ENCODE data around the gene PFKFB3.

Gene PFKFB3

DNA sequence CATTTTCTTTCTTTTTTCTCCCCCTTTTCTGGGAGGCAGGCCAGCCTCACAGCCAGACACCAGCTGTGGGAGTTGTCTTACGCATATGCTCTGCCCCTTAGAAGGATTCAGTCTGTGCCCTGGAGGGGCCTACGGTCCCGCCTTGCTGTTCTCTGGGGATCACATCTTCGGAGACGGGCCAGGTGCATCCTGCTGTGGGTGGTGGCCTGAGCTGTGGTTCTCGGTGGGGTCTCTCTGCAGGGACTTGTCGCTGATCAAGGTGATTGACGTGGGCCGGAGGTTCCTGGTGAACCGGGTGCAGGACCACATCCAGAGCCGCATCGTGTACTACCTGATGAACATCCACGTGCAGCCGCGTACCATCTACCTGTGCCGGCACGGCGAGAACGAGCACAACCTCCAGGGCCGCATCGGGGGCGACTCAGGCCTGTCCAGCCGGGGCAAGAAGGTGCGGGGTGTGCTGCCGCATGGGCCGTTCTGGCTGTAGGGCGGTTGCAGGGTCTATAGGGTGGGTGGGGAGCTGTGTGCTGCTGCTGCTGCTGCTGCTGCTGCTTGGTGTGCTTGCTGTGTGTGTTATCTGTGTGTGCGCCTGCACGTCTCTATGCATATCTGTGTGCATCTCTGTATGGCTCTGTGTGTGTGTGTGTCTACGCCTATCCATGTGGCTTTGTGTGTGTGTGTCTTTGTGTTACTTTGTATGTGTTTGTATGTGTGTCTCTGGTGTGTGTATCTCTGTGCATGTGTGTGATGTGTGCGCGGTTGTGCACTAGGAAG, 17.9 kb downstream of the PFKFB3 start:
- DNase-seq (ENCODE audit: low spot score), result no peak

DNA sequence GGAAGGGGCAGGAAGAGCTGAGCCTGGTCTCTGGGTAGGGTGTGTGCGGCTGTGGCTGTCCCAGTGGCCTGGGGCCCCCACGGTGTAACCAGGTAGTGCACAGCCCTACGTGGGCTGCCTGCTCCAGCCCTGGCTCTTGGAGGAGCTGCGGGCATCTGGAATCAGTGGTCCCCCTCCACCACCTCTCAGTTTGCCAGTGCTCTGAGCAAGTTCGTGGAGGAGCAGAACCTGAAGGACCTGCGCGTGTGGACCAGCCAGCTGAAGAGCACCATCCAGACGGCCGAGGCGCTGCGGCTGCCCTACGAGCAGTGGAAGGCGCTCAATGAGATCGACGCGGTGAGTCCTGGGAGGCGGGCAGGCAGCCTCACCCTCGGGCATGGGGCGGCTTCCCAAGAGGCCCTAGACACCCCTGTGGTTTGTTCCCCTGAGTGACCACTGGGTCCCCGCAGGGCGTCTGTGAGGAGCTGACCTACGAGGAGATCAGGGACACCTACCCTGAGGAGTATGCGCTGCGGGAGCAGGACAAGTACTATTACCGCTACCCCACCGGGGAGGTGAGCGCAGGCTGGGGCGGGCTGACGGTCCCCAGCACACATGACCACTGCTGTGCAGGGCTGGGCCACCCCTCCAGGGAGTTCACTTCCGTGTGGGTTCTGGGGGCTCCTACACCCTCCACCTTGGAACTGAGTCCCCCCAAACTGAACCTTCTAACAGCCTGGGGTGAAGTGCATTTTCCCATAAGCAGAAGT, 18.6 kb downstream of the PFKFB3 start:
- no peak for DNase-seq (ENCODE audit: low spot score)

DNA sequence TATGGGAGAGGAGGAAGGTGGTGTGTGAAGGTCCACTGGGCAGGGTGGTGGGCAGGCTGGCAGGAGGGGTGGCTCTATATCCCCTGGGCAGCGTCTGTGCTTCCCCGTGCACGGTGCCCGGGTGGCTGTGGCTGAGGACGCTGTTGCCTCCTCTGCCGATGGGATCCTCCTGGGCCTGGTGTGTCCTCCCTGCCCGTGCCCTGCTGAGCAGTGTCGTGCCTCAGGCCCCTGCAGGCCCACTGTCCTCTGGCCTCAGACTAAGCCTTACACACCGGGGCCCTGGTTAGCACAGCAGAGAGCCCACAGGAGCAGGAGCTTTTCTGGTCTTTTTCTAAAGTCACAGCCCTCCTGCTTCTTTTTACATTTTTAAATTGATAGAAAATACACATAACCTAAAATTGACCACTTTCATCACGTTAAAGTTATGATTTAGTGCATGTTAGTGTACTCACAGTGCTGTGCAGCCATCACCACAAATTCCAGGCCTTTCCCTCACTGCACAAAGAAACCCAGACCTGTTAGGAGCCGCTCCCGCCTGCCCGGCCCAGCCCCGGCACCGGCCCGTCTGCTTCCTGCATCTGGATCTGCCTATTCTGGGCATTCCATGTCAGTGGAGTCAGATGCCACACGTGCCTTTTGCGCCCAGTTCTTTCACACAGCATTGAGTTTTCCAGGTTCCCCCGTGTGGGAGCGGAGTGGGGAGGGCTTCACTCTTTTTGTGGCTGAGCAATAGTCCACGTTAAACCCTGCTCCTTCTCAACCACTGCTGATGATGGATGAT, 19.4 kb downstream of the PFKFB3 start:
- DNase-seq (ENCODE audit: low spot score), result no peak

DNA sequence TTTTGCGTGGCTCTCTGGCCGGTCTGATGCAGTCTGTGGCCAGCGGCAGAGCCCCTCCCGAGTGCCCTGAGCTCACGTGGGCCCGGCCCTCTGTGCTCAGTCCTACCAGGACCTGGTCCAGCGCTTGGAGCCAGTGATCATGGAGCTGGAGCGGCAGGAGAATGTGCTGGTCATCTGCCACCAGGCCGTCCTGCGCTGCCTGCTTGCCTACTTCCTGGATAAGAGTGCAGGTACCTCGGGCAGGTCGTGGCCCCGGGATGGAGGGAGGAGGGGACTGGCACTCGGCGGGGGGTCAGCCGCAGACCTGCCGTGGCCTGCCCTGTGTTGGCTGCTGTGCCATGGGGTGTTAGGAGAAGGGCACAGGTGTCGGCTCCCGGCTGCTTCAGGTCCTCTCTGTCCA, 20.0 kb downstream of the PFKFB3 start:
- no peak for DNase-seq (ENCODE audit: low spot score)

DNA sequence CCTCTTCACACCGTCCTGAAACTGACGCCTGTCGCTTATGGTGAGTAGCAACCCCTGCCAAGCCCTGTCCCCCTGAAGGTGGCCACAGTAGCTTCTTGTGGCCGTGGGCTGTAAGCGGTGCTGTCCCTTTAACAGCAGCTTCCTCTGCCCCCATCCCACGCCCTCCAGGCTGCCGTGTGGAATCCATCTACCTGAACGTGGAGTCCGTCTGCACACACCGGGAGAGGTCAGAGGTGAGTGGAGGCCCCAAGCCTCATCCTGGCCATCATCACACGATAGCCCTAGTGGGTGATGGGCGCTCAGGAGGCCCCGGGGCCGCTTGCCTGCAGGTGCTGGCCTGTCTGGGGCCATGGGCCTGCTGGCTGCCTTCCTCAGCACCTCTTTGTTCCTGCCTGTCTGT, 21.2 kb downstream of the PFKFB3 start:
- DNase-seq (ENCODE audit: low spot score), result no peak

DNA sequence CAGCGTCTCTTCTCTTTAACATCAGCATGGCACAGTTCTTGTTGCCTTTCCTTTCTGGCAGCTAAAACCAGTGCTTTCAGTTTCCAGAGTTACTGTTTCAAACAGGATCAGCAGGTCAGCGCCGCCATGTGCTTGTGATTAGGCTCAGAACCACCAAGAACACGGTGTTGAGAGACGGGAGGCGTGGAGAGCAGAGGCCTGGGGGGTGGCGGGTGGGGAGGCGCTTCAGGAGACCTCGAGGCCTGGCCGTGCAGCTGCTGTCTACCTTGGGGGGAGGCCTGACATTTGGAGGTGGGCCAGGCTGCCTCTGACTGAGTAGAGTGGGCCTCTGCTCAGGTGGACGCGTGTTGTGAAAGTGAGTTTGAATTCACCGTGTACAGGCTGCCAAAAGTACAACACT, 22.0 kb downstream of the PFKFB3 start:
- DNase-seq (ENCODE audit: low spot score), result no peak

DNA sequence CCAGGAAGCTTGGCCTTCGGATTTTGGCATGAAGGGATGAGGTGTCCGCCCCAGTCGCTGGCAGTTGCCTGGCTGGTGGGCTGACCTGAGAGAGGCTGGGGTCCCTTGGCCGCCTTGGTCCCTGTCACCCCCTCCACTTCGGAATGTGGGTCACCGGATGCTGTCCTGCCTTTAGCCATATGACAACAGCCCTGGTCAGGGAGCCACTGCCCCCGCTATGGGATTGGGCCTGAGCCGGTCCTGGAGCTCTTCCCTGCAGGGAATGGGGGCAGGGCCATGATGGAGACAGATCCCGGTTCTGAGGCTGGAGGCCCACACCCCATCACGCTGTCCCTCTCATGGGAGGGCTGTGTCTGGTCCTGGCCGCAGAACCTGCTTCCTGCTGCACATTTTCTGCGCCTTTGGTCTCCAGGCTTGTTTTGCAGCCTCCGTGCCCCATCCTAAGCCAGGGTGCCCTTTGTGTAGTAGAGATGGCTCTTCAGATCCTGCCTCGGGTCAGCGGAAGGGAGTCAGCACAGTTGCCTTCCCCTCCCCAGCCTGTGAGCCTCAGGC, 22.6 kb downstream of the PFKFB3 start:
- no peak for DNase-seq (ENCODE audit: low spot score)

DNA sequence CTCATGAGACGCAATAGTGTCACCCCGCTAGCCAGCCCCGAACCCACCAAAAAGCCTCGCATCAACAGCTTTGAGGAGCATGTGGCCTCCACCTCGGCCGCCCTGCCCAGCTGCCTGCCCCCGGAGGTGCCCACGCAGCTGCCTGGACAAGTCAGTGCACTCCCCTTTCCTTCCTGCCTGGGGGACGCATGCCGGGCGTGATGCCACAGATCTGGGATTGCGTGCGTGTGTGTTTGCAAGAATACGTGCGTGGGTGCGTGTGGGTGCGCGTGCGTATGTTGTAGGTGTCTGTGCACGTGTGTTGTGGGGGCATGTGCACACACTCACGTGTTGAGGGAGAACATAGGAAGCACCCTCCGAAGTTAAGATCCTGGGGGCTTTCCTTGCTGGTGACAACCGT, 23.5 kb downstream of the PFKFB3 start:
- DNase-seq (ENCODE audit: low spot score), result no peak

DNA sequence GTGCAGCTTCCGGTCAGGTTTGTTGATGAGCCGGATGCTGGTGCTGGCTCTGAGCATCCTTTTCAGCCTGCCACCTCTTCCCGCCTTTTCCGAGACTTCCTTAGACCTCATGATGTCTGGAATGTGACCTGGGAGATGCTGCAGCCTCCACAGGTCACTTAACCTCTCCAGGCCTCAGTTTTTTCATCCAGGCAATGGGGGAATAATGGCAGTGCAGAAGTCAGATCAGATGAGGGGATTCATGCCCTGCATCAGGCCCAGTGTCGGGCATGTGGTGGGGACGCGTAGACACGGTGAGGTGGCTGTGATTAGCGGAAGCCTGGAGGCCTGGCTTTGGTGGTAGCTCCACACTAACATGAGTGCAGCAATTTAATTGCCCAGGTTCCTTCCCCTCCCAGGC, 24.6 kb downstream of the PFKFB3 start:
- no peak for DNase-seq (ENCODE audit: low spot score)

DNA sequence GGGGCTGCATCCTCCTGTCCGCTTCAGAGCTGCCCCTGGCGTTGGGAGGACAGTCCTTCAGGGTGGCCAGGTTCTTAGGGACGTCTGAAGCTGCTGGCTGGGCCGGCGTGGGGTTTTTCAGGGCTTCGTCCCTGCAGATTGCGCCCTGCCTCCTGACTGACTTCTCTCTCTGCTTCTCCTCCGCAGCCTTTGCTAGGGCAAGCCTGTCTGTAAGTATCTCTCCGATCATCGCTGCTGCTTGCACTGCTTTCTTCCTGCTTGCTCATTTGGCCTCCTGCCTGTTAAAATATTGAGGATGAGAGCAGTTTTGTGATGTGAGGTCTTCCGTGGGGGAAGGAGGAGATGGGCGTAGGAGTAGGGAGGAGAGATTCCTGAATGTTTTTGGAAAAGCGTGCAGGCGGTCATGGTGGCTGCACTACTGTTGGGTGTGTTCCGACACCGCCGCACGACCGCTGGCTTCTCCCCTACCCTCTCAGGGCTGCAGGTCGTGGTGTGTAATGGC, 25.3 kb downstream of the PFKFB3 start:
- no peak for DNase-seq (ENCODE audit: low spot score)

DNA sequence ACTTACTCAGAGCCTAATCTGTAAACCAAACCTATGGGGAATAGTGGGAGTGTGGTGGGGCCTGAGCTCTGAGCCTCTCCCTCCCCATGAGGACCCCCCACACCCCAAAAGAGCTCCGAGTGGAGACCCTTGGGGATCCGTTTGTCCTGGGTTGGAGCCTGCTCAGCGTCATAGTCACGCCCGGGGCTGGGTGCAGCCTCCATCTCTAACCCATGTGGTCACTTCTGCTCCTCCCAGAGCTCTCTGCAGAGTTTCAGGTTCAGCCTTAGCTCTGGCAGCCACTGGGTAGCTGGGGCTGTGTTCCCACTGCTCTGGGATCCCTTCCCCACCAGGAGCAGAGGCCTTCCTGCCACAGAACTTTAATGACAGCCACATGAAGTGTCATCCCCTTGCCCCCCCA, 25.9 kb downstream of the PFKFB3 start:
- DNase-seq (ENCODE audit: low spot score), result no peak

DNA sequence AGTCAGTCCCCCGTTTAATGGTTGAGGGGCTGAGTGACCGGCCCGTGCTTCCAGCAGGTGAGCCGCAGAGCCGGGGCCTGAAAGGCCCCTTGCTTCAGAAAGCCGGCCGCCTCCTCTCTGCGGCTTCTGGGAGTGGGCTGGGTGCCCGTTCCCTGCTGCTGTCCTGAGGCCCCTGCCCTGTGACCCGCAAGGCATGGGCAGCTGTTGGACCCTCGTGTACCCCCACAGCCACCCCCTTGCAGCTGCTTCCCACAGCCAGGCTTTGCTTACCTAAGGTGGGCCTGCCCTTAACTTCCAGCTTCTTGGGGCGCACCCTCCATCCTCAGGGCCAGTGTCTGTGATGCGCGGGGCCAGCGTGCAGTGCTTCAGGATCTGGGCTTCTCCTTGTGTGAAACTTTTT, 26.6 kb downstream of the PFKFB3 start:
- DNase-seq (ENCODE audit: low spot score), result no peak

DNA sequence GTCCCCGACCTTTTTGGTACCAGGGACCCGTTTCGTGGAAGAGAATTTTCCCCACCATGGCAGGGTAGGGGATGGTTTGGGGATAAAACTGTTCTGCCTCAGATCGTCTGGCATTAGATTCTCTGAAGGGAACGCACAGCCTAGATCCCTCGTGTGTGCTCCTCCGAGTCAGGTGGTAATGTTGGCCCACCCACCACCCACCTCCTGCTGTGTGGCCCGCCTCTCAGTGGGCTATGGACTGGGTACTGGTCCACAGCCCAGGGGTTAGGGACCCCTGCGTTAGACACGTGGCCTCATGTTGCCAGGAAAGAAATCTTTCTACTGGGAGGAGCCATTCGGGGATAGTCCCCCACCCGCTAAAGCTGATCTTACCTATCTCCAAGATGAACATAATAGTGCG, 27.0 kb downstream of the PFKFB3 start:
- no peak for DNase-seq (ENCODE audit: low spot score)

DNA sequence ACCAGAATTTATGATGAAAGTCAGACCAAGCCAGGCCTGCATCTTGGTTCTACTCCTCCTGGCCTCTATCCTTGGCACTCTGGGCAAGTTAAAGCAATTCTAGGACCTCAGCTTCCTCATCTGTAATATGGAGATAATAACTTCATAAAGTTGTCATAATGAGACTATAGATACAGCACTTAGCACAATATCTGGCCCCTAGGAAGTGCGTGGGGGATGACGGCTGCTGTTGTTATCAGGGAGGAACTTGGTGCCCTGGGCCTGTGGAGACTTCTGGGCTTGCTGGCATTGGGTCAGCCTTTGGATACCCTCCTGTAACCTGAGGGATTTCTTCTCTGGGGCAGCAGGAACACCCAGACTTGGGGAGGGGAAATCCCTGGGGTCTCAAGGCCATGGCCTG, 27.6 kb downstream of the PFKFB3 start:
- no peak for DNase-seq (ENCODE audit: low spot score)

DNA sequence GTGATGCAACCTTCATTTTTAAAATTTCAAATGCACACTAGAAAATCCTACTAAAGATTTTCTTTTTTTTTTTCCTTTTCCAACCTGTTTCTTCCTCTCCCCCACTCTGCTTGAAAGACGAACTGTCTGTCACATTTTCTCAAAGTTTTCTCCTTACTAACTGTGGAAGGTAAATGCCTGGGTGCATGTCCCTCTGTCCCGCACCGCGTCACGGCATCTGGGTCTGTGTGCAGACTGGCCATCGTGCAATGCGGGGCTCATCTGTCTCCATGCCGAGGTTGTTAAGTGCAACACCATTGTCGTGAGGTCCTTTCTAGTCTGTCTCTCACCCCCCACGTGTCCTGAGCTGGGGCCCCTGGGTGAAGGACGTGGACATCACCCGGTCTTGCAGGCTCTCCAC, 28.4 kb downstream of the PFKFB3 start:
- no peak for DNase-seq (ENCODE audit: low spot score)

DNA sequence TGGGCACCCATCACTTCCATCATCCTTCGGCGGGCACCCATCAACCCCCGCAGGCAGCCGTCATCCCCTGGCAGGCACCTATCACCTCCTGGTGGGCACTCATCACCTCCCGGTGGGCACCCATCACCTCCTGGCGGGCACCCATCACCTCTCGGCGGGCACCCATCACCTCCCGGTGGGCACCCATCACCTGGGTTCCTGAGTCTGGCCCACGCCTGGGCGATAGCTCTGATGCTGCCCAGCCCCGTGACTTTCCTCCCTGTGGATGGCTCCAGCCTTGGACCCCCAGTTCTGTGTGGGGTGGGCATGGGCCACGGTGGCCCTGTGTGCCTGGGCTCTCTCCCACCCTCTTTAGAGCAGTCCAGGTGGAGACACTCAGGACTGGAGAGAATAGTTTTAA, 29.0 kb downstream of the PFKFB3 start:
- DNase-seq (ENCODE audit: low spot score), result no peak

DNA sequence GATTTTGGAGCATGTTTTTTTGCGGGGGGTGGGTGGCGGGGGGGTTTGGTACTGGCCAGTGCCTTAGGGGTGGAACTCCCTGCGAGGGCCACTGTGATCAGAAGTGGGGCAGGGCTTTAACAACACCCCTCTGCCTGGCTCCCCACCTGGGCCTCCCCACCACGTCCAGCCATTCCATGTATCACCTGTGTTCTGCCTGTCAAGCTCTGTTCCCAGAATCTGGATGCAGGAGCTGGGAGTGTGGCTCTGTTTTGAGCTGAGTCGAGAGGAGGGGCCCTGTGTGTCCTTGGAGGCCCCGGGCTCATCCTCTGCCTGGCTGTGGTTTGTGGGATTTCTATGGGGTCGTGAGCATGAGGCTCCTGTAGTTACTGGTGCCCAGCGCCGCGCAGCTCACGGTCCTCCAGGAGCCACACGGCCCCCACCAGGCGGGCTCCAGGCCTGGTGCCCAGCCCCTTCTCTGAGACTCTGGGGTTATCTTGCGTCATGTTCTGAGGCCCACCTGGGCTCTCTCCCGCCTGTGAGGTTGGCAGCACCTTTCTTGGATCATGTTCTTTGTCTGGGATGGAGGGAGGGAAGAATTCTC, 29.6 kb downstream of the PFKFB3 start:
- no peak for DNase-seq (ENCODE audit: low spot score)

DNA sequence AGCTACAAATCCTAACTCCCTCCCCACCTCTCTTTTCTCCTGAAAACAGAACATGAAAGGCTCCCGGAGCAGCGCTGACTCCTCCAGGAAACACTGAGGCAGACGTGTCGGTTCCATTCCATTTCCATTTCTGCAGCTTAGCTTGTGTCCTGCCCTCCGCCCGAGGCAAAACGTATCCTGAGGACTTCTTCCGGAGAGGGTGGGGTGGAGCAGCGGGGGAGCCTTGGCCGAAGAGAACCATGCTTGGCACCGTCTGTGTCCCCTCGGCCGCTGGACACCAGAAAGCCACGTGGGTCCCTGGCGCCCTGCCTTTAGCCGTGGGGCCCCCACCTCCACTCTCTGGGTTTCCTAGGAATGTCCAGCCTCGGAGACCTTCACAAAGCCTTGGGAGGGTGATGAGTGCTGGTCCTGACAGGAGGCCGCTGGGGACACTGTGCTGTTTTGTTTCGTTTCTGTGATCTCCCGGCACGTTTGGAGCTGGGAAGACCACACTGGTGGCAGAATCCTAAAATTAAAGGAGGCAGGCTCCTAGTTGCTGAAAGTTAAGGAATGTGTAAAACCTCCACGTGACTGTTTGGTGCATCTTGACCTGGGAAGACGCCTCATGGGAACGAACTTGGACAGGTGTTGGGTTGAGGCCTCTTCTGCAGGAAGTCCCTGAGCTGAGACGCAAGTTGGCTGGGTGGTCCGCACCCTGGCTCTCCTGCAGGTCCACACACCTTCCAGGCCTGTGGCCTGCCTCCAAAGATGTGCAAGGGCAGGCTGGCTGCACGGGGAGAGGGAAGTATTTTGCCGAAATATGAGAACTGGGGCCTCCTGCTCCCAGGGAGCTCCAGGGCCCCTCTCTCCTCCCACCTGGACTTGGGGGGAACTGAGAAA, 30.4 kb downstream of the PFKFB3 start:
- no peak for DNase-seq (ENCODE audit: low spot score)

DNA sequence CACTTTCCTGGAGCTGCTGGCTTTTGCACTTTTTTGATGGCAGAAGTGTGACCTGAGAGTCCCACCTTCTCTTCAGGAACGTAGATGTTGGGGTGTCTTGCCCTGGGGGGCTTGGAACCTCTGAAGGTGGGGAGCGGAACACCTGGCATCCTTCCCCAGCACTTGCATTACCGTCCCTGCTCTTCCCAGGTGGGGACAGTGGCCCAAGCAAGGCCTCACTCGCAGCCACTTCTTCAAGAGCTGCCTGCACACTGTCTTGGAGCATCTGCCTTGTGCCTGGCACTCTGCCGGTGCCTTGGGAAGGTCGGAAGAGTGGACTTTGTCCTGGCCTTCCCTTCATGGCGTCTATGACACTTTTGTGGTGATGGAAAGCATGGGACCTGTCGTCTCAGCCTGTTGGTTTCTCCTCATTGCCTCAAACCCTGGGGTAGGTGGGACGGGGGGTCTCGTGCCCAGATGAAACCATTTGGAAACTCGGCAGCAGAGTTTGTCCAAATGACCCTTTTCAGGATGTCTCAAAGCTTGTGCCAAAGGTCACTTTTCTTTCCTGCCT, 31.1 kb downstream of the PFKFB3 start:
- no peak for DNase-seq (ENCODE audit: low spot score)

DNA sequence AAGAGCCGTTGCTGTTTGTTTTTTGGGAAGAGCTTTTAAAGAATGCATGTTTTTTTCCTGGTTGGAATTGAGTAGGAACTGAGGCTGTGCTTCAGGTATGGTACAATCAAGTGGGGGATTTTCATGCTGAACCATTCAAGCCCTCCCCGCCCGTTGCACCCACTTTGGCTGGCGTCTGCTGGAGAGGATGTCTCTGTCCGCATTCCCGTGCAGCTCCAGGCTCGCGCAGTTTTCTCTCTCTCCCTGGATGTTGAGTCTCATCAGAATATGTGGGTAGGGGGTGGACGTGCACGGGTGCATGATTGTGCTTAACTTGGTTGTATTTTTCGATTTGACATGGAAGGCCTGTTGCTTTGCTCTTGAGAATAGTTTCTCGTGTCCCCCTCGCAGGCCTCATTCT, 31.6 kb downstream of the PFKFB3 start:
- no peak for DNase-seq (ENCODE audit: low spot score)
